HG03103 (cell line): Measurements from ENCODE around the gene WBP2NL.
"Not testable (repeated sequence)": the region's sequence is repeated elsewhere in the genome, so short reads cannot be mapped to it uniquely, and the experiment has no call there.

Source experiments
- ATAC-seq: cut with Tn5 transposase; IDR thresholded peaks from one replicate; pipeline ENCODE4 v1.9.1; 2021; ENCODE audit warnings: low read depth; ENCODE audit not compliant: unreplicated experiment

WBP2NL gene, protein sequence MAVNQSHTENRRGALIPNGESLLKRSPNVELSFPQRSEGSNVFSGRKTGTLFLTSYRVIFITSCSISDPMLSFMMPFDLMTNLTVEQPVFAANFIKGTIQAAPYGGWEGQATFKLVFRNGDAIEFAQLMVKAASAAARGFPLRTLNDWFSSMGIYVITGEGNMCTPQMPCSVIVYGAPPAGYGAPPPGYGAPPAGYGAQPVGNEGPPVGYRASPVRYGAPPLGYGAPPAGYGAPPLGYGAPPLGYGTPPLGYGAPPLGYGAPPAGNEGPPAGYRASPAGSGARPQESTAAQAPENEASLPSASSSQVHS

GRCh38 chr22:41998361-41999261 lies at the start of gene WBP2NL:
Gene WBP2NL, plus strand, starts transcription at chr22:41998788. Its CDS starts 31 bp downstream, at chr22:41998819.
- ATAC-seq = no peak

GRCh38 chr22:41948928-41949296 lies 49.7 kb upstream of the WBP2NL start:
- ATAC-seq = not testable (repeated sequence)

DNA sequence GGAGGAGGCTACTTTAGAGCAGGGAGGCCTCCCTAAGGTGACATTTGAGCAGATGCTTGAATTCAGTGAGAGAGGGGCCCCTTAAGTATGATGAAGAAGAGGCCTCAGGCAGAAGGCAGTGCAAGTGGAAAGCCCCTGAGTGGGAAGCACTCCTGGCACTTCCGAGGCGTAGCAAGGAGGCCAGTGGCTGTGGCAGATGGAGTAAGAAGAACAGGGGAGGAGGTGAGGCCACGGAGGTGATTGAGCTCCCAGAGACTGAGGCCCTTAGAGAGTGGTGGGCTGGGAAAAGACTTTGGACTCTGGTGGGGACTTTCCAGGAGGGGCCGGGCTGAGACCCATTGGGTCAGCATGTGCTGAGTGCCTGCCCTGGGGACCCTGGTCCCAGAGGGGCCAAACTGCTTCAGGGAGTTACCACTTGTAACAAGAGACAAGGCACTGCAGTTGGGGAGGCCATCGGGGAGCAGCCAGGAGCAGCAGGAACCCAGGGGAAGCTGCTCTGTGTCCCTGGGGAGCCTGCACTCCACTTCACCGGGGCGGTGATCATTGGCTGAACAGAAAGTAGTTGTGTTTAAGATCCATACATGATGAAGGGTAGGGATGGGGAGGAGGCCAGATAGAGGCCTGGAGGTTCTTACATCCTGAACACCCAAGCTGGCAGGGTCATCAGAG lies 49.2 kb upstream of the WBP2NL start:
- ATAC-seq = no peak

DNA sequence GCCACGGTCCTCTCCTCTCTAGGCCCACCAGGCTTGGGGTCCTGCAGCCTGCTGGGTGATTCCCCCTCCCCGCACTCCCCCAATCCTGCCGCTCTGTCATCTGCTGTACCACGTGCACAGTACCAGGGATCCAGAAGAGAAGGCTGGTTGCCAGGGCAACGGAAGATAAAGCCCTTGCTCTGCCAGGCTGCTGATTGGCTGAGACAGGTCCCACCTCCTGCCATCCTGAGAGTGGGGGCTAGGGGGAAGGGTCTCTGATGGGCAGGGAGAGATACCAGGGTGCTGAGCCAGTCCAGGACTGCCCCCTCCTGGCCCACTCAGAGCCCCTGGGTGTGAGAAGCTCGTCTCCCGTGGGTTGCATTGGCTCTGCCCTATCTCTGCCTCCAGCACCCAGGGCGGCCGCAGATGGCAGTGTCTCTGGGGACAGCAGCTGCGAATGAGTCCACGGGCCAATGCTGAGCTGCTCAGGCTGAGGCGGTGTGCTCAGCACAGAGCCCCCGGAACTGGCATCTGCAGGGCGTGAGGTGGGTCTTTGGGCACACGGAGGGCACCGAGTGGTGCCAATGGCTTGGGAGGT lies 46.6 kb upstream of the WBP2NL start, which contains the start of gene SMIM45:
SMIM45 (plus strand) TSS at position 253 of the 577 bp plus-strand sequence.
- no peak for ATAC-seq

DNA sequence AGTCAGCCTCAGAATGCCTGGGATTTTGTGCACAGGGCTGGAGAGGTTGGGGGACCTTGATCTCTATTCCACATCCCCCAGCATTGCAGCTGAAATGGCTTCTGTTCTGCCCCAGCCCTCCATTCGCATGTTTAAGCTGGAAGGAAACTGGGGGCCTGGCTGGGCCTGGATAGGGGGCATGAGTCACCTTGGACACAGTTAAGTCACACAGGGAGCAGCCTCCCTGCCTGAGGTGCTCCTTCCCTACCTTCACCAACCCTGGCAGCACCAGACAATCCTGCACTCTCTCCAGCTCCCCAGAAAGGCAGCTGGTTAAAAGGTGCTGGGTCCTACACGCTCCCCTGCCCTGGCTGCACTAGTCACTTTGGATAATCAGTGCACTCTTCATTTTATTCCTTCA lies 45.9 kb upstream of the WBP2NL start:
- no peak for ATAC-seq

- ATAC-seq = no peak
Observed at GRCh38 chr22:41957941-41958556, 40.5 kb upstream of the WBP2NL start.

DNA sequence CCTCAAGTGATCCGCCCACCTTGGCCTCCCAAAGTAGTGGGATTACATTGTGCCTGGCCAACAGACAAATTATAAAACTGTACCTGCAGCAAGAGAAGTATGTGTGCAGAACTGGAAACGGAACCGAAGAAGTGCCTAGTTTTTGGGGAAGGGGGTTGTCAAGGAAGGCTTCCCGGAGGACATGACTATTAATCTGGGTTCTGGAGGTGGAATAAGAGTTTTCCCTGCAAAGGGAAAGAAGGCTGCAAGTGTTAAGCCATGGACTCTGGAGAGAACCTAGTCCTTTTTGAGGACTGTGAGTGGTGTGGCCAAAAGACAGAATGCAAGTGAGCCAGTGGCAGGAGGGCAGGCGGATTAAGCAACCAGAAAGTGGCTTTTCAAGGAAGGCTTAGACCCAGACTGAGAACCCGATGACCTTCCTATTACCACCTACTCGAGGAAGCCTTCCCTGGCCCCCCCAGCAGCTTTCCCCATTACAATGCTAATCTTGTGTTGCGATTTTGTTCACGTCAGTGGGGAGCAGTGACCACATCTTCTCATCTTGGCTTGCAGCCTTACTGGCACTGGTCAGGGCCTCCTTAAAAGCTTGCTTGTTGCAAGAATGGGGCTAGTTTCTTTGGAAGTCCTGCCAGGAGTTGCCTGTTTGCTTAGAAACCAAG lies 35.0 kb upstream of the WBP2NL start:
- no peak for ATAC-seq

DNA sequence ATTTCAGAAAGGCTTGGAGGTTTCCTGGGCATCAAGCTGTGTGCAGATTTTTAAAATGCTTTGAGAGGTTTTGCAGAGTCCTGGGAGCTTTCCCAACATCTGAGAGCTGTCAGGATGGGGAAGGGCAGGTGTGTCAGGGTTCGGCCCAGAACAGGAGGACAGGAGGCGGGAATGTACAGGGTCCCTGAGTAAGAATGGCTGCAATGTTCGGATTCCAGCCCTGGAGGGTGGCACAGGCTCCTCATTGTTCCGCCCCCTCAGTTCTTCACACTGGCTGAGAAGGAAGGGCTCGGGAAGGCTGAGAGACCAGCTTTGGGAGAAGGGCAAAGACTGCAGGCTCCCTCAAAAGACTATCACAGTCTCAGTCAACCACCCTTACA lies 34.5 kb upstream of the WBP2NL start:
- ATAC-seq = no peak

DNA sequence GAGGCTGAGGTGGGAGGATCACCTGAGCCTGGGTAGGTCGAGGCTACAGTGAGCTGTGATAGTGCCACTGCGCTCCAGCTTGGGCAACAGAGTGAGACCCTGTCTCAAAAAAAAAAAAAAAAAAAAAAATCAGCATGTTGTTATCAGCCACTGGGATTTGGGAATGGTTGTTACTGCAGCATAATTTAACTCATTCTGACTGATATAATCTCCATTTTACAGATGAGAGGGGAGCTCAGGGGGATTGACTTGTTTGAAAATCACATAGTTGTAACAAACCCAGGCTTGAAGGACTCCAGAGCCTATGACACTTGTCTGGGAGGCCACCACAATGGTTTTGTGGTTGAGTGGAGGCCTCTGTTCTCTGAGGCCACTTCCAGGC lies 32.4 kb upstream of the WBP2NL start:
- ATAC-seq = no peak

- ATAC-seq = no peak
Observed at GRCh38 chr22:41966607-41967240, 31.9 kb upstream of the WBP2NL start.

DNA sequence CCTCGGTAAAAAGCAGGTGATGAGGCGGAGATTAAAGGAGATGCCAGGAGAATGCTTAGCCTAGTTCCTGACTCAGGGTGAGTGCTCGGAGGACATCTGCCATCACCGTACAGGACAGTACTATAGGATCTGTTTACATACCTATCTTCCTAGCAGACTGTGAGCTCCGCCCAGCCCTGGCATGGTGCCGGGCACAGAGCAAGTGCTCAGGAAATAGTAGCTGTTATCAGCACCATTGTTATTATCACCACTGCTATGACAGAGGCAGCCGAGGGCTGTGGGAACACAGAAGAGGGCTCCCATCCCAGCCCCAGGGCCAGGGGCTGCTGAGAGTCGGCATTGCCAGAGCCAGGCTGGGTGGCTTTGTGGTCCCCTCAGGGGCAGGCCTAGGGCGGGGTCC lies 30.0 kb upstream of the WBP2NL start:
- ATAC-seq = no peak

- no peak for ATAC-seq
Observed at GRCh38 chr22:41969110-41969646, 29.4 kb upstream of the WBP2NL start, which contains the start of gene SEPTIN3. Gene SEPTIN3, plus strand, starts transcription at chr22:41969443. Its CDS starts 2,050 bp downstream, at chr22:41971493.

DNA sequence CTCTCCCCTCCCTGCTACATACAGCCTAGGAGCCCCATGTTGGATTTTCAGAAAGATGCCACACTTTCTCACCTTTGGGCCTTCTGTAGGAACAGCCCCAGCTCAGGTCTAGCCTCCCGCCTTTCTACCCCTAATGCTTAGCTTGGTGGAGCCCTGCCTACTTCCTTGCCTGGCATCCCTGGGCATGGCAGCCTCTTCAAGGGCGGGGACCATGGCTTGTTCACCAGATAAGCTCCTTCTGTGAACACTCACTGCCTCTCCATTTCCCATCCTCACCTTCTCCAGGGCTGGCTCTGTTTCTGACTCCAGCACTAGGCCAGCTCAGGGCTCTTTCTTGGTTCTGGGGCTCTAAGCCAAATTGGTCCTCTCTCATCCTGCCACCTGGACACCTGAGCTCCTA lies 28.0 kb upstream of the WBP2NL start:
- ATAC-seq = no peak

DNA sequence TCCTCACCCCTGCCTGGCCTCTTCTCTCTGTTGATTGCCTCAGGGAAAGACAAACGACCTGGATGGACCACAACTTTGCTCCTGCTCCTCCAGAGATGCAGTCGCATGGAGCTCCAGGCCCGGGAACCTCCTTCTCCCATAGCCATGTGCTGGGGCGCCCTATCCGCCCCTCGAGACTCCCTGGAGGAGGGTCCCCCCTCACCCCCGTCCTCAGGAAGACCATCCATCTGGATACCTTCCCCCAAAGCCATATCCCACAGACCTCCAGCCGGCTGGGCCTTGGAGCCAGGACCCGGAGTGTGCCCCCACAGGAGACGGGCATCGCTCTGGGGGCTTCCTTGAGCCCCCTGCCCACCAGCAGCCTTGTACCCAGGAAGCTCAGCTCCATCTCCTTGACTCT lies 27.2 kb upstream of the WBP2NL start:
- ATAC-seq = no peak

DNA sequence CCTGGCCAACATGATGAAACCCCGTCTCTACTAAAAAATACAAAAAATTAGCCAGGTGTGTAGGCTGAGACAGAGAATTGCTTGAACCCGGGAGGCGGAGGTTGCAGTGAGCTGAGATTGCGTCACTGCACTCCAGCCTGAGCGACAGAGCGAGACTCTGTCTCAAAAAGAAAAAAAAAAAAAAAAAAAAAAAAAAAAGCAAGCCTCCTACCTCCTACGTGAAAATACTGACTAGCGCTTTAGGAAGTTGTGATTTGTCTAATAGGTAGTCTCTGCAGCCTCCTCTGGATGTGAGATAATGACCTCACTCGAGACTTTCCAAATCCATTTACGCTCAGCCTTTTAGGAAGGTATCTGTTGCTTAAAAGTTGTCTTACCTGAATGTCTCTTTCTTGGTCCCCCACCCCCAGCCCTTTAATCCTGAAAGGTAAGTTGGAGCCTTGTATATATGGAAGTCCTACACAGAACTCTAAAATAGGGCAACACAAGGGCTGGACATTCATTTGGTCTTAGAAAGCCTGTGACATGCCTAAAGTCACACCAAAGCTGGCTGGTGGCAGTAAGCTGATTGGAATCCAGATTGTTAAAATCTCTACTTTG lies 23.8 kb upstream of the WBP2NL start:
- no peak for ATAC-seq

DNA sequence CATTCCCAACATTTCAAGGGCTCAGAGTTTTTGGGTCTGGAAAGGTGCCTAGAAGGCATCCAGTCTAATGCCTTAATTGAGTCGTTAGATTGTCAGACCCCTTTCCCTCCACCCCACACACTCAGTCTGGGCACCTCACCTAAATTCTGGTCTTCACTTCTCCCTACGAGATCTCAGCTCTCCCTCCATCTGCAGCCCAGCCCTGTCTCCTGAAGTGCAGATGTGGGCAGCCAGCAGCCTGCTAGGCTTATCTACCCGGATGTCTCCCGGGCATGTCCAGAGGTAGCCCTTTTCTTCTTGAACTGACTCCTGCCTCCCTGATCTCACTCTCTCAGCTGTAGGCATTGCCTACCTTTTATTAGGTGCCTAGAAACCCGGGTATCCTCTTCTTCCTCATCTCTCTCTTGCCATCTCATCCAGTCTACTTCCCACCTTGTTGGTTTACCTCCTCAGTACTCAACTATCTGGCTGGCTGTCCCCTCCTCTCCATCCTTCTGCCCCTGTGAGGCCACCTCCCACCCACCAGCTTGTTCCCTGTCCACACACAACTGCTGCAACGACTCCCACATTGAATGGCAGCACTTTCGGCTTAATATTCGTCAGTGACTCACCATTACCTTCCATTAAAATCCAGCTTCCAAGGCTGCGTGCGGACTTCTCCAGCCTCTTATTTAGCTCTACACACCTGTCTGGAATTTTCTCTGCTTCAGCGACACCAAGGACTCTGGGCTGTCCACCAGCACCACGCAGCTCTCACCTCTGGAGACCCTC lies 23.1 kb upstream of the WBP2NL start:
- ATAC-seq = no peak

DNA sequence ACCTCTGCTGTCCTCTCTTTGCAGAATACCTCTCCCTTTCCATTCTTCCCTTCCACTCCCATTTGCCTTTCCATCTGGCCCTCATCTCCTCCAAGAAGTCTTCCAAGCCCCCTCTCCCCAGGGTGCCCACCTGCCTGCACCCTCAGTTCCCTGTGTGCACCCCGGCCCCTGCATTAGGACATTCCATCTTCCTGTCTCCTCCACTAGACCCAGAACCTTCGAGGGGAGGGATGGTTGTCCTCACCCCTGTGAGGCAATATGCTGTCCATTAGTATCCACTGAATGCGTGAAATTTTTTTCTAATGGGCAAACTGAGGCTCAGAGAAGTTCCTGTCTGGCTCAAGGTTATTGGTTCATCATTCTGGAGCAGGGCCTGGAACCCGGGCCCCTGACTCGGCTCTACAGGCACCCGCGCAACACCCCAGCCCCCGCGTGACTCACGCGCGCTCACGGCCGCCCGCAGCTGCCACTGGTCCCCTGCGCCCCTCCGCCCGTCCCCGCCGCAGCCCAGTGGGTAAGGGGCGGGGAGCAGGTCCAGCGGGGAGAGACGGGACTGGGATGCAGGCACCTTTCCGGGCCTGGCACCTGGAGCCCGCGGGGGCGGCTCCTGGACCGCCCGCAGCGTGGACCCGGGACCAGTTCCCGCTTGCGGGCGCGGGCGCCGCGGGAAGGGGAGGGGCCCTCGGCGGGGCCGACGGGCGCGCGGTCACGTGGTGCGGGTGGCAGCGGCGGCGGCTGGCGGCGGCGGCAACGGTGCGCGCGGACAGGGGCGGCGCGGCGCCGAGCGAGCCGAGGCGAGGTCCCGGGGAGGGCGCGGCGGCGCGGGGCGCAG lies 22.3 kb upstream of the WBP2NL start:
- ATAC-seq = no peak
